Stimulated activated CD4-positive, alpha-beta T cell treated with anti-CD3 and anti-CD28 coated beads, Interleukin-15, amount 100 ng/mL, for 24 hours (primary cell): ENCODE measurements around the gene CIDEB.
A peak's percentile ranks its signal among the peaks of the same experiment; 100 is the strongest.

Experiments
- DNase-seq: peaks from one replicate; pipeline ENCODE4 v3.0.0-alpha.2; 2020

The CIDEB gene

GRCh38 chr14:24312736-24313507 lies 5.1 kb upstream of the CIDEB start:
- peak; percentile 47 for DNase-seq

- no peak for DNase-seq
Measured at GRCh38 chr14:24311837-24312615, 4.2 kb upstream of the CIDEB start.

GRCh38 chr14:24310646-24311604 lies 3.1 kb upstream of the CIDEB start, which contains the start of gene LTB4R:
TSS of gene LTB4R (plus strand) at chr14:24311502. CDS start at chr14:24315652, 4,150 bp downstream.
- peak; percentile 72 for DNase-seq

GRCh38 chr14:24310265-24310645 lies 2.5 kb upstream of the CIDEB start:
- no peak for DNase-seq

GRCh38 chr14:24309538-24310264 lies 1.9 kb upstream of the CIDEB start, which contains the start of gene LTB4R2:
TSS of gene LTB4R2 (plus strand) at chr14:24310140. CDS start at chr14:24310665, 525 bp downstream.
- no peak for DNase-seq

GRCh38 chr14:24308342-24309124 lies 756 bp upstream of the CIDEB start:
- no peak for DNase-seq

- DNase-seq, result no peak
Measured at GRCh38 chr14:24307156-24307574, 612 bp downstream of the CIDEB start.

GRCh38 chr14:24304019-24304387 lies 3.8 kb downstream of the CIDEB start:
- DNase-seq, result no peak

- no peak for DNase-seq
Measured at GRCh38 chr14:24300326-24300980, 7.3 kb downstream of the CIDEB start.

- DNase-seq, result peak; percentile 93
Measured at GRCh38 chr14:24299255-24300191, 8.3 kb downstream of the CIDEB start, which contains the start of the genes DHRS1 and NOP9. TSS of gene DHRS1 (minus strand) at chr14:24299780. CDS start at chr14:24299106, 674 bp downstream. TSS of gene NOP9 (plus strand) at chr14:24299850. CDS start at chr14:24299955, 105 bp downstream.

GRCh38 chr14:24298892-24299254 lies 8.9 kb downstream of the CIDEB start:
- DNase-seq, result peak; percentile 22

GRCh38 chr14:24297190-24297964 lies 10.4 kb downstream of the CIDEB start:
- DNase-seq, result no peak

- DNase-seq, result peak; percentile 82
Measured at GRCh38 chr14:24296341-24297157, 11.2 kb downstream of the CIDEB start.

- no peak for DNase-seq
Measured at GRCh38 chr14:24293525-24293924, 14.3 kb downstream of the CIDEB start.

GRCh38 chr14:24292118-24292807 lies 15.5 kb downstream of the CIDEB start:
- DNase-seq, result no peak

- DNase-seq, result no peak
Measured at GRCh38 chr14:24291446-24292117, 16.2 kb downstream of the CIDEB start.
